HepG2 (cell line): ENCODE measurements around the gene MCM6. TPM values are rescaled to one million over a fixed set of nuclear protein-coding genes. Genes with fewer than 3 reads are reported as not detected.

Experiments
- ATAC-seq: fragments of 200-7000 bp; cut with Tn5 transposase; 3 replicates; pipeline ENCODE4 v1.9.1; 2020; ENCODE audit warnings: mild to moderate bottlenecking, moderate library complexity
- BruUV-seq: library from RNA; stranded (reverse); fragments of 400-500 nt; replicated peaks from 2 replicates; lab custom pipeline; 2021; lab: Mats Ljungman, UMichigan
- CTCF ChIA-PET: fragments of 300-600 bp; formaldehyde crosslinking; extraction: SDS; loops from one replicate; lab custom pipeline; 2021; ENCODE audit warnings: low total read pairs, inconsistent platforms, low intra/inter-chr PET ratio; lab: Yijun Ruan, JAX
- POLR2A ChIA-PET: fragments of 350-600 bp; sonication (Branson Sonifier 250); formaldehyde crosslinking; loops from one replicate; lab custom pipeline; 2020; ENCODE audit warnings: antibody characterized with exemption, inconsistent platforms; lab: Yijun Ruan, JAX
- DNase-seq: peaks from one replicate; pipeline ENCODE4 v3.0.0-alpha.2; 2015; ENCODE audit warnings: low spot score
- FAIRE-seq: peaks from 3 replicates; lab custom pipeline; 2011; peaks lifted over from hg19 to GRCh38; lab: Jason Lieb, UNC
- H2AFZ ChIP-seq: one replicate; pipeline ENCODE4 v1.6.1; 2011; ENCODE audit warnings: low read length, inconsistent platforms
- H3K27ac ChIP-seq: fragments of 300-600 bp; 3 replicates; pipeline ENCODE4 v1.8.0; 2011; ENCODE audit warnings: mixed run types, mild to moderate bottlenecking, mixed read lengths, low read length, inconsistent platforms; ENCODE audit not compliant: insufficient read depth; ENCODE audit errors: extremely low read length
- H3K27me3 ChIP-seq, 2 experiments: fragments of 200-600 bp in 1 of 2; 2 replicates in 1 of 2; 3 replicates in 1 of 2; pipeline versions ENCODE4 v1.6.0 to v1.8.0; 2011; ENCODE audit warnings: low read length in 2 of 2, mild to moderate bottlenecking in 2 of 2, moderate library complexity in 2 of 2, inconsistent platforms in 1 of 2; ENCODE audit not compliant: insufficient read depth in 2 of 2, control insufficient read depth in 1 of 2
- H3K36me3 ChIP-seq, 2 experiments: fragments of 200-600 bp in 1 of 2; replicated peaks in 1 of 2; 2 replicates in 1 of 2; 3 replicates in 1 of 2; pipeline versions ENCODE4 v1.5.1 to v1.8.0; 2011; ENCODE audit warnings: low read length in 2 of 2, inconsistent platforms in 1 of 2; ENCODE audit not compliant: insufficient read depth in 2 of 2, control insufficient read depth in 1 of 2
- H3K4me1 ChIP-seq: 2 replicates; pipeline ENCODE4 v1.5.1; 2012; ENCODE audit warnings: low read length, inconsistent platforms; ENCODE audit not compliant: insufficient read depth
- H3K4me2 ChIP-seq: 2 replicates; pipeline ENCODE4 v1.6.0; 2011; ENCODE audit warnings: low read depth, low read length, inconsistent platforms
- H3K4me3 ChIP-seq, 3 experiments: fragments of 200-600 bp in 1 of 3; sonication (generic), shearing (Covaris generic) in 1 of 3; replicated peaks in 1 of 3; 2 replicates each; pipeline ENCODE4 v1.5.1; 2011 to 2016; ENCODE audit warnings: low read length in 3 of 3, inconsistent platforms in 2 of 3, low read depth in 2 of 3, mild to moderate bottlenecking in 2 of 3, control low read depth in 1 of 3, mixed read lengths in 1 of 3; ENCODE audit not compliant: insufficient read depth in 1 of 3
- H3K79me2 ChIP-seq: one replicate; pipeline ENCODE4 v1.6.1; 2011; ENCODE audit warnings: low read length, inconsistent platforms; ENCODE audit not compliant: insufficient read depth
- H3K9ac ChIP-seq: 2 replicates; pipeline ENCODE4 v1.6.0; 2011; ENCODE audit warnings: mild to moderate bottlenecking, low read depth, low read length, inconsistent platforms; ENCODE audit not compliant: insufficient read depth
- H3K9me3 ChIP-seq: 2 replicates; pipeline ENCODE4 v1.5.1; 2012; ENCODE audit warnings: mild to moderate bottlenecking, low read length
- H4K20me1 ChIP-seq: 2 replicates; pipeline ENCODE4 v1.6.0; 2011; ENCODE audit warnings: inconsistent platforms, mild to moderate bottlenecking, low read length, moderate library complexity; ENCODE audit not compliant: insufficient read depth
- CBX2 ChIP-seq, 2 experiments: fragments of 200-600 bp in 1 of 2; sonication (generic); formaldehyde crosslinking in 1 of 2; IDR thresholded peaks; 2 replicates each; pipeline versions ENCODE4 v1.7.0 to v1.8.1; 2018 to 2022; ENCODE audit warnings: low read depth in 2 of 2, low read length in 1 of 2, mild to moderate bottlenecking in 1 of 2, missing genetic modification reagents in 1 of 2
- EZH2 ChIP-seq: conservative IDR thresholded peaks from 2 replicates; pipeline ENCODE4 v1.6.1; 2012; ENCODE audit warnings: mild to moderate bottlenecking, low read depth, low read length, moderate library complexity
- ISL2 ChIP-seq: sonication (generic); formaldehyde crosslinking; IDR thresholded peaks from 2 replicates; pipeline ENCODE4 v1.5.0; 2020; ENCODE audit warnings: missing genetic modification reagents
- MTA3 ChIP-seq: sonication (generic); formaldehyde crosslinking; IDR thresholded peaks from 2 replicates; pipeline ENCODE4 v1.4.0; 2020; ENCODE audit warnings: missing genetic modification reagents
- NFIC ChIP-seq: IDR thresholded peaks from 2 replicates; pipeline ENCODE4 v1.6.1; 2012; ENCODE audit warnings: mild to moderate bottlenecking, low read length, inconsistent platforms
- ZNF143 ChIP-seq: sonication (generic); formaldehyde crosslinking; IDR thresholded peaks from 2 replicates; pipeline ENCODE4 v1.4.0; 2020; ENCODE audit warnings: missing genetic modification reagents
- ZNF34 ChIP-seq: sonication (generic); formaldehyde crosslinking; IDR thresholded peaks from 2 replicates; pipeline ENCODE4 v1.4.0; 2020; ENCODE audit warnings: mild to moderate bottlenecking, missing genetic modification reagents, borderline replicate concordance
- ZNF44 ChIP-seq: sonication (generic); formaldehyde crosslinking; IDR thresholded peaks from 2 replicates; pipeline ENCODE4 v1.5.1; 2020; ENCODE audit warnings: mild to moderate bottlenecking, missing genetic modification reagents
- WGBS: methylation state at CpG from one replicate; pipeline ENCODE4 v1.1.6; 2017; ENCODE audit warnings: low lambda C conversion rate; 5-methylcytosine and 5-hydroxymethylcytosine counted together
- in situ Hi-C: cut with HindIII; loops from 2 replicates; pipeline ENCODE4 v1.10.0; 2017; ENCODE audit warnings: low pct_unique_long_range_greater_than_20kb; ENCODE audit not compliant: extremely low pct_ligation_motif_present
- intact Hi-C: fragments of 100-400 bp; cut with micrococcal nuclease; formaldehyde crosslinking; loops from one replicate; pipeline ENCODE4 v1.10.0; 2022; ENCODE audit not compliant: unreplicated experiment
- polyA plus RNA-seq, 8 experiments: library from polyadenylated mRNA; depleted of rRNA in 3 of 8; stranded (reverse) in 7 of 8; unstranded in 1 of 8; fragments of >200 nt; fragmentation: Illumina TruSeq in 4 of 8; extraction: Trizol in 4 of 8; gene quantifications; 2 replicates each; pipeline versions ENCODE4 v1.2.1 to v1.2.3, GENCODE V29; 2011 to 2016; ENCODE audit warnings: low read depth in 4 of 8, missing spikeins in 1 of 8, mixed read lengths in 1 of 8; ENCODE audit not compliant: insufficient read depth in 1 of 8
- total RNA-seq, 5 experiments: library from RNA; depleted of rRNA; stranded (reverse); fragments of >200 nt; fragmentation: Illumina TruSeq; extraction: Trizol; gene quantifications; 2 replicates each; pipeline ENCODE4 v1.2.3, GENCODE V29; 2016; ENCODE audit warnings: low read depth in 1 of 5
- TF ChIP-seq, protein P1 (sequence below): IDR thresholded peaks from 2 replicates; pipeline ENCODE4 v1.6.1; 2018; ENCODE audit warnings: missing genetic modification reagents, mild to moderate bottlenecking, missing compliant biosample characterization
- TF ChIP-seq, protein P2 (sequence below): sonication (generic); formaldehyde crosslinking; IDR thresholded peaks from 2 replicates; pipeline ENCODE4 v1.5.1; 2020; ENCODE audit warnings: missing genetic modification reagents, mild to moderate bottlenecking, borderline replicate concordance

MCM6 gene
- total and polyA plus RNA-seq, 2 of the 13 experiments (the other 11 are each of a cell fraction or from before 2014, with no cell fraction given): 9.7 to 18.7 TPM

DNA sequence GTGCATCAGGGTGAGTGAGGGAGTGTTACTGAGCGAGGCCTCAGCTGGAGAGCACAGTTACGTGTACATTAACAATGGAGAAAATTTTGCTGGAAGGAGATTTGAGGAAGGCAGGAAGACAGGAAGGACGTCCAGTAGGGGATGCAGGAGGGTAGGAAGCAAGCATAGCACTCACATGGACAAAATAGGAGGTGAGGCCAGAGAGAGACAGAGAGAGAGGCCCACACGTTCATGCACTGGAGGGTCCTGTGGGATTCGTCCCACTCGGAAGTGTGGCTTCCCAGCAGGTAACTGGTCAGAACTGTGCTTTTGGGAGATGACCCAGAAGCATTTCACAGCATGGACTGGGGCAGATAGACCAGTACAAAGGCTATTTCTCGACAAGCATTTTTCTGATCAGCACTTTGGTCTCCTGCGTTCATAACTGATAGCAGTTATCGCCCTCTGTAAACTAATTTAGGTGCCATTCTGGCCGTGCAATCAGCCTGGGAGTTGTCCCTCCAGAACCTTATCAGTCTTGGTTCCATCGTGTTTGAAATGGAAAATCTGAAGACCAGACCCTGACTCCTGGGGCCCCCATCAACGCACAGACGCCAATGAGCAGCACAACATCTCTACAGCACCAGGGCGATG is 44.9 kb downstream of the MCM6 start:
- no peaks in the 10 kb centered on the region for H3K36me3 ChIP-seq
- H2AFZ ChIP-seq: no peak overlapping the region
- peak overlapping the region; percentile 9; the same call in 1 of the 2 replicates for H3K4me2 ChIP-seq
- no peaks in the 10 kb centered on the region for H3K79me2 ChIP-seq
- in situ Hi-C loops (no loop called here), intact Hi-C loops (no loop called here)
- no peaks in the 10 kb centered on the region for H4K20me1 ChIP-seq
- POLR2A ChIA-PET: no interaction called here
- CTCF ChIA-PET: no interaction called here
- no peaks in the 10 kb centered on the region for H3K9me3 ChIP-seq
- BruUV-seq: no TSS peak
- no peak overlapping the region for H3K27ac ChIP-seq
- 0 out of 2 replicates have a peak, but pooled peaks cover 5% of the 10 kb centered on the region for H3K4me1 ChIP-seq
- FAIRE-seq (no peak), DNase-seq (no peak), ATAC-seq (peak; percentile 66)
- WGBS: 30% methylated on average over 14 of the region's 14 CpGs
- no peak for TF ChIP-seq MTA3 (CRISPR knock-in tag)
- no peak for TF ChIP-seq ZNF143
- no peak overlapping the region for H3K9ac ChIP-seq
- peaks cover 2 to 4% of the 10 kb centered on the region in 2 experiments; a peak in 3 of 5 replicates for H3K27me3 ChIP-seq
- no peak overlapping the region for H3K4me3 ChIP-seq

DNA sequence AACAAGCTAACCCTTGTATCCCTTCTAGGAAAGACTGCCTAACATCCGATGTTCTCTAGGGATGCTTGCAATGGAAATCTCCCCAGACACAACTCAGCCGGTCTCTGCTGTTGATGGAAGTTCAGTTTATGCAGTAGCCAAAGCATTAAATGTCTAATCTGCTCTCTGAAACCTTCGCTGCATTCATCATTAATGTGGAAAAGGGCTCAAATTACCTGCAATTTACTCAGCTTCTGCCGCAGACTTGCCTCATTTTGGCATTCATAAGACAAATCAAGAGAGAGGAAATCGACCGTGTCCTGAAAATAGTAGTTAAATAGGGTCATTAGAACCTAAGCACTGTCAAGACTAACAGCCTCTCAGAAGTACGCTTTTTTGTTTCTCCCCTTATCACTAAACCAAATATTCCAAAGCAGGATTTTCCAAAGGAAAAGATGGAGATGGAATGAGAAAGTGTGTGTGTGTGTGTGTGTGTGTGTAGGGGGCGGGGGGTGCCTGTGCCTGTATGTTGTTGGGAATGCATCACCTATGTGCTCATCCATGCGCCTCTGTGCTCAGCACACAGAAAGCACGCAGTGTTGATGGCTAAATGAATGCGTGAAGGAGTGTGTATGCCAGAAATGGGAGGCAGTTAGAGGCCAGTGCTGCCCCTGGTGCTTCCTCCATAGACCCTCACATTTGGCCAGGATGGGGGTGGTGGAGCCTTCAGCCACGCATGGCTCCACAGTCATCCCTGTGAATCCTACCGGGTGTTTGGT is 46.7 kb downstream of the MCM6 start:
- Histone ChIP-seq H3K9me3 (no peaks in the 10 kb centered on the region), H3K27me3 (peaks cover 2 to 8% of the 10 kb centered on the region in 2 experiments; a peak in 3 of 5 replicates), H3K4me2 (no peak overlapping the region), H3K9ac (no peak overlapping the region), H3K4me1 (0 out of 2 replicates have a peak, but pooled peaks cover 5% of the 10 kb centered on the region), H3K36me3 (no peaks in the 10 kb centered on the region), H3K79me2 (no peaks in the 10 kb centered on the region), H3K4me3 (no peak overlapping the region), H3K27ac (no peak overlapping the region), H2AFZ (no peak overlapping the region), H4K20me1 (no peaks in the 10 kb centered on the region)
- BruUV-seq: no TSS peak
- intact Hi-C loops: no loop called here
- in situ Hi-C loops: no loop called here
- ATAC-seq (no peak), DNase-seq (no peak), FAIRE-seq (no peak)
- ChIA-PET POLR2A (no interaction called here), CTCF (no interaction called here)
- 36% methylated on average over 12 of the region's 13 CpGs for WGBS
- TF ChIP-seq CBX2 (IDR thresholded peaks at IDR 0.05; ENCODE audit: low read depth, low read length) (no peak), CBX2 (CRISPR knock-in tag; IDR thresholded peaks at IDR 0.05; ENCODE audit: low read depth) (no peak), ZNF34 (no peak), ISL2 (CRISPR knock-in tag) (no peak), EZH2 (no peak), ZNF44 (CRISPR knock-in tag) (no peak), NFIC (no peak)
- TF ChIP-seq, protein P1, sequence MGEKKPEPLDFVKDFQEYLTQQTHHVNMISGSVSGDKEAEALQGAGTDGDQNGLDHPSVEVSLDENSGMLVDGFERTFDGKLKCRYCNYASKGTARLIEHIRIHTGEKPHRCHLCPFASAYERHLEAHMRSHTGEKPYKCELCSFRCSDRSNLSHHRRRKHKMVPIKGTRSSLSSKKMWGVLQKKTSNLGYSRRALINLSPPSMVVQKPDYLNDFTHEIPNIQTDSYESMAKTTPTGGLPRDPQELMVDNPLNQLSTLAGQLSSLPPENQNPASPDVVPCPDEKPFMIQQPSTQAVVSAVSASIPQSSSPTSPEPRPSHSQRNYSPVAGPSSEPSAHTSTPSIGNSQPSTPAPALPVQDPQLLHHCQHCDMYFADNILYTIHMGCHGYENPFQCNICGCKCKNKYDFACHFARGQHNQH: no peak
- TF ChIP-seq, protein P2, sequence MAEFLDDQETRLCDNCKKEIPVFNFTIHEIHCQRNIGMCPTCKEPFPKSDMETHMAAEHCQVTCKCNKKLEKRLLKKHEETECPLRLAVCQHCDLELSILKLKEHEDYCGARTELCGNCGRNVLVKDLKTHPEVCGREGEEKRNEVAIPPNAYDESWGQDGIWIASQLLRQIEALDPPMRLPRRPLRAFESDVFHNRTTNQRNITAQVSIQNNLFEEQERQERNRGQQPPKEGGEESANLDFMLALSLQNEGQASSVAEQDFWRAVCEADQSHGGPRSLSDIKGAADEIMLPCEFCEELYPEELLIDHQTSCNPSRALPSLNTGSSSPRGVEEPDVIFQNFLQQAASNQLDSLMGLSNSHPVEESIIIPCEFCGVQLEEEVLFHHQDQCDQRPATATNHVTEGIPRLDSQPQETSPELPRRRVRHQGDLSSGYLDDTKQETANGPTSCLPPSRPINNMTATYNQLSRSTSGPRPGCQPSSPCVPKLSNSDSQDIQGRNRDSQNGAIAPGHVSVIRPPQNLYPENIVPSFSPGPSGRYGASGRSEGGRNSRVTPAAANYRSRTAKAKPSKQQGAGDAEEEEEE: no peak
